DMS79 treated with DMSO at 0.1 percent for 48 hours (cell line): ENCODE results near the gene CALU.

Experiments
- DNase-seq: peaks from one replicate; lab custom pipeline; 2025; lab: John Stamatoyannopoulos, UW

The CALU gene

GRCh38 chr7:128785738-128786137, 46.6 kb downstream of the CALU start:
- no peak for DNase-seq

- no peak for DNase-seq
Measured at GRCh38 chr7:128788446-128789412, 49.6 kb downstream of the CALU start.

GRCh38 chr7:128790315-128791041, 51.3 kb downstream of the CALU start:
- no peak for DNase-seq

- peak; percentile 35 for DNase-seq
Measured at GRCh38 chr7:128791121-128791971, 52.2 kb downstream of the CALU start, which contains the start of gene CCDC136. TSS of gene CCDC136 (plus strand) at chr7:128791968. CDS start at chr7:128792412, 444 bp downstream.

GRCh38 chr7:128791972-128792327, 52.8 kb downstream of the CALU start:
- DNase-seq: no peak

GRCh38 chr7:128792471-128793180, 53.5 kb downstream of the CALU start:
- DNase-seq: no peak

- no peak for DNase-seq
Measured at GRCh38 chr7:128793181-128793547, 54.0 kb downstream of the CALU start.

- DNase-seq: no peak
Measured at GRCh38 chr7:128794020-128794419, 54.9 kb downstream of the CALU start.

- DNase-seq: no peak
Measured at GRCh38 chr7:128794436-128794835, 55.3 kb downstream of the CALU start.

- no peak for DNase-seq
Measured at GRCh38 chr7:128795129-128795528, 56.0 kb downstream of the CALU start.

GRCh38 chr7:128796327-128796726, 57.2 kb downstream of the CALU start:
- DNase-seq: peak; percentile 23

GRCh38 chr7:128799451-128799850, 60.3 kb downstream of the CALU start:
- no peak for DNase-seq

- DNase-seq: no peak
Measured at GRCh38 chr7:128800567-128800966, 61.4 kb downstream of the CALU start.

GRCh38 chr7:128801003-128801402, 61.8 kb downstream of the CALU start:
- no peak for DNase-seq

- DNase-seq: no peak
Measured at GRCh38 chr7:128801667-128802418, 62.7 kb downstream of the CALU start.

- no peak for DNase-seq
Measured at GRCh38 chr7:128804484-128804883, 65.3 kb downstream of the CALU start.

GRCh38 chr7:128805225-128805624, 66.1 kb downstream of the CALU start:
- no peak for DNase-seq

- no peak for DNase-seq
Measured at GRCh38 chr7:128807191-128807590, 68.0 kb downstream of the CALU start.

GRCh38 chr7:128809363-128809762, 70.2 kb downstream of the CALU start:
- DNase-seq: no peak

- no peak for DNase-seq
Measured at GRCh38 chr7:128810473-128810872, 71.3 kb downstream of the CALU start.

GRCh38 chr7:128810997-128811396, 71.8 kb downstream of the CALU start:
- no peak for DNase-seq
